HG02870 (cell line): ENCODE results near the gene SLC2A13.
"Not testable (repeated sequence)": the region's sequence is repeated elsewhere in the genome, so short reads cannot be mapped to it uniquely, and the experiment has no call there.

Experiments
- ATAC-seq: cut with Tn5 transposase; IDR thresholded peaks from one replicate; pipeline ENCODE4 v1.9.1; 2021; ENCODE audit warnings: mild to moderate bottlenecking, moderate library complexity; ENCODE audit not compliant: unreplicated experiment

The SLC2A13 gene

DNA sequence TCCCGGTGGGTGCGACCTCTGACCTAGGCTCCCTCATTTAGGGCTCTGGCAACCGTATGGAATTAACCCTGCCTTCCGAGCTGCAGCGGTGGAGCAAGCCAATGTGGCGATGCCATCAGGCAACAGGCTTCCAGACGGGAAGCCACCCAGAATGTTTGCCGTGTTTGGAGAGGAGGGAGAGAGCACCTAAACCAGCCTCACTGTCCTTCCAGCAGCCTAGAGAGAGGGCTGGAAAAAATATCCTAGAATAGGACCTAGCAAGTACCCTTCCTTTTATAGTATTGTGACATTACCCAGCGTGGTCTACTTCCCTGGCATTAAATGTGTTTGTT, 287 bp upstream of the SLC2A13 start:
- ATAC-seq, result no peak

DNA sequence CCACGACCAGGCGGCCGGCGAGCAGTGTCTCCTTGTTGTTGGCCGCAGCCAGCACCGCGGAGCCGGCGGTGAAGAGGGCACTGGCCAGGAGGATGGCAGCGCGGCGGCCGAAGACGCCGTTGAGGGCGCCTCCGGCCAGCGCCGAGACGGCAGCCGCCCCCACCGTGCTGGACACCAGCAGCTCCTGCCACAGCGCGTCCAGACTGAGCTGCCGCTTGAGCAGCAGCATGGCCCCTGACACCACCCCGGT, 691 bp downstream of the SLC2A13 start:
- peak; percentile 42 for ATAC-seq

DNA sequence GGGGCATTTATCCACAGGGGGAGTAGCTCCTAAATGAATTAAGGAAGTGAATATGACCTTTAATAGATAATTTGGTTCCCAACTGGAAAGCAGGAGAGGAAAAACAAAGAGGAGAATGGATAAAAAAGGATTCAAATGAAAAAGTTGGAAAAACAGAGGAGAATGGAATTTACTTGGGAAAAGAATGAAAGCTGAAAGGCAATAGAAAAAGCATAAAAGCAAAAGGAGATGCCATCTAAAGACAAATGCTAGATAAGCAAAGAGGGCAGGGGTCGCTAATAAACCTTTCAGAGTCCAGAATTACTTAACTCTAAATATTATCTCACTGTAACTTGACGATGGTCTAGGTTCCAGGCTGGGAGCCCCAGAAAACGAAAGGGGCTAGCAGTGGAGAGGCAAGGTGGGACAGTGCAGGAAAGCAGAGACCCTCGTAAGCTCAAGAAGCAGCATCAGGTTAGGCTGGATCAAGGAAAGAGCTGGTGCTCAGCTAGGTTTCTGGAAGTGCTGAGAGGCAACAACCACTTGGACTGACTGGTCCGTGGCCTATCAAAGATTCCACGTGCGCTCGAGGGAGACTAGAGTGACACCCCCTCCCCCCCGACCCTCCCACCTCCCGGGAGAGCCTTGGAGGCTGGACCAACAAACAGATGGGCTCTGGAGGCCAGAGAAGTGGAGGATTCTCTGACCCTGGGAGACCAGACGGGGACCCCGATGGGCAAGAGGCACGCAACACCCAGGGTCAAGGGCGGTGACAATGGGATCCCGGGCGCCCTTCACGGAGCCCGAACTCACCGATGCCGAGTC, 1.2 kb downstream of the SLC2A13 start:
- ATAC-seq, result no peak

DNA sequence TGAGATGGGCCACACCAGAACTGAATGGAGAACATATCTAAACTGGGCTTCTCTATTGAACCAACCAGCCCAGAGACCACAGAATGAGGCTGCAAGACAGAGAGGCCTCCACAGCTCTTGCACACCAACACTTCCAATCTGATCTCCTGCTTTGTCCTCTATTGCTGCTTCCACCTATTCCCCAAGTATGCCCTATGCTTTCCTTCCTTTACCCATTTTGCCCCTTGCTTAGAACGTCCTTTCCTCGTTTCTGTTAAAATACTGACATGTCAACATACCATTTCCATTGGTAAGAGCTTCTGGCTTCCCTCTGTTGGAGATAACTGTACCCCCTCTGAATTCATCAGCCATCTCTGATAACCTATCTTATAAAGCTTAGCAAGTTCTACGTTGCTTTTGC, 2.8 kb downstream of the SLC2A13 start:
- no peak for ATAC-seq

DNA sequence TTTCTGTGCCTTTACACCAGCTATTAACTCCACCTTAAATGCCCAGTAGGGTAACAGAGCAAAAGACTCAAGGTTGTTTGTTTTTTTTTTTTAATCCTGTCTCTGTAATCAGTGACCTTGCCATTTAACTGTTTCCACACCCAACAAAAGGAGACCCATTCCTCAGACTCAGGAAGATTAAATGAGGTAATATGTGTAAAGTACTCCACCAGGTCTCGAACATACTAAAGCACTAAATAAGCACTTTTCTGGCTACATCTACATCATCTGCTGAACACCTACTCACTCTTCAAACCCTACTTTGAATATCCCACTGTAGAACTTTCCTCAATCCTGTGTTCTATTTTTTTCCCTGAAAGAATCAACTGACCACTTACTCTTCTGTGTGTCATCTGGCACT, 4.1 kb downstream of the SLC2A13 start:
- ATAC-seq, result no peak

DNA sequence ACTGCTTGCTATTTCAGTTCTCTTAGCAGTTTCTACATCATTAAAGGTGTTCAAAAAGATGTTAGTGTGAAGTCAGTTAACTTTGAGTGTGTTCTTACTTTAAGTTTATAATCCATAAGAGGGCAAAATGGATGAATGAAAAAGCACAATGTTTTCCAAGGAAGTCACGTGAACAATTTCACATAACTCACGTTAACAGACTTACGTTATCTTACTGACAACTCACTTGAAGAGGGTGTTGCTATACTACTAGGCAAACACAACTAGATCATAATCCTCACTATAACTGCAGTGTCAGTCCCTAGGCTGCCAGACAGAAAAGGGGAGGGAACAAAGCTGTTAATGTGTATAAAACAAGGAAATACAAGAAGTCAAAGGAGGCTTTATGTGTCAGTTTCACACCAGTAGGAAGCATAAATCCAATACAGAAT, 6.4 kb downstream of the SLC2A13 start:
- ATAC-seq, result no peak

DNA sequence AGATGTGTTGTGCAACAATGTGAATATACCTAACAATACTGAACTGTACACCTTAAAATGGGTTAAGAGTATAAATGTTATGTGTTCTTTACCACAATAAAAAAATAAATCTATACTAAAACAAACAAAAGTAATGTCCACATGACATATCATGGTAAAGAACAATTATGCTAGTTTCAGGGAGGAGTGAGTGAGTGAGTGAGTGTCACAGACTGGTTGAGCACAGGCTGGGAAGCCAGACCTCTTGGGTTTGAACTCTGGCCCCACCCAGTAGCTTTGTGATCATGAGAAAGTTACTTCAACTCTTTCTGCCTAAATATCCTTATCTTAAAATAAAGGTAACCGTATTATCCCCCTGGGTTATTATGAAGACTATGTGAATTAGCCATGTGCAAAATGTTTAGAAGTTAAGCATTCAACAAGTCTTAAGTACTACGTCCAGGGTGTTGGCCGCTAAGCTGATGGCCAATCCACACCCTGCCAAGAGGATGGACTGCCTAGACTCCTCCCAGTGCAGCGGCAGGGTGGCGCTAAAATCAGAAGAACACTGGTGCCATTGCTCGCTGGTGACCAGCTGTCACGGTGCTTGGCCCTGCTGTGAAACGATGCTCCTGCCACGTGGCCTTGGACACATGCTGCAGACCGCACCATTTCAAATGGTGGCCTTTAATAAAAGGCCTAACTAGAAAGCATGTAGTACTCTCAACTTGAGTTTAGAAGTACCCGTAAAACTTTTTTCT, 7.3 kb downstream of the SLC2A13 start:
- no peak for ATAC-seq

DNA sequence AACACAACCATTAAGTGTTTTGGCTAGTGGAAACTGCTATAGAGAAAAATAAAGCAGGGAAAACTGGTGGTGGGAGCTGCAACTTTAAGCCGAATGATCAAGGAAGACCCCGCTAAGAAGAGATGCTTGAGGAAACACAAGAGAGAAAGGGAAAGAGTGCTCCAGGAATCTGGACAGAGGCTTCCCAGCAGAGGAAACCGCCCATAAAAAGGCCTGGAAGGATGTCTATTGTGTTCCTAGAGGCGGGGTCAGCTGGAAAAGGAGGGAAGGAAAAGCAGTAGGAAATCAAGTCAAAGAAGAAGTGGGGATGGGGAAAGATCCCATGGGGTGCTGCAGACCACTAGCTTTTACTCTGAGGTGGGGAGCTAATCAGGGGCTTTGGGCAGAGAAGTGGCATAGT, 12.4 kb downstream of the SLC2A13 start:
- ATAC-seq, result no peak

DNA sequence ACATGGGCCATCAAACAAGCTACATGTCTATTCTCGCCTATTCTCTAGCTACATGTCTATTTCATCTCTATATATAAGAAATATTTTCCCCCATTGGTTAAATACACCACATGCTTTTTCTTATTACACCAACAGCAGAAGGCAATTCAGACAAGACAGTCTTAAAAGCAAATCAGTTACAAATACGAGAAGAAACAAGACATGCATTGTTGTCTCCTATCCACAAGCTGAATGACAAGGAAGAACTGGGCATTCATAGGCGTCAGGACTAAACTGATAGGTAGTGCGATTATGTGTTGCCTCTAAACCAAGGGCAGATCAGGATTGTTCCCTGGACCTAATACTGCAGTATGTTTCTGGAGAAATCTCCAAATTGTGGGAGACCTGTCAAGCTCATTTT, 19.4 kb downstream of the SLC2A13 start:
- no peak for ATAC-seq

DNA sequence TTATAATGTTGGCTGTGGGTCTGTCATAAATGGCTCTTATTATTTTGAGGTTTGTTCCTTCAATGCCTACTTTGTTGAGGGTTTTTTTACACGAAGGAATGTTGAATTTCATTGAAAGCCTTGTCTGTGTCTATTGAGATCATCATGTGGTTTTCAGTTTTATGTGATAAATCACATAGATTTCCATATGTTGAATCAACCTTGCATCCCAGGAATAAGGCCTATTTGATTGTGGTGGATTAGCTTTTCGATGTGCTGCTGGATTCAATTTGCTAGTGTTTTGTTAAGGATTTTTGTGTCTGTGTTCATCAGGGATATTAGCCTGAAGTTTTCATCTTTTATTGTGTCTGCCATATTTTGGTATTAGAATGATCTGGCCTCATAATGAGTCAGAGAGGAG, 27.6 kb downstream of the SLC2A13 start:
- ATAC-seq, result no peak

DNA sequence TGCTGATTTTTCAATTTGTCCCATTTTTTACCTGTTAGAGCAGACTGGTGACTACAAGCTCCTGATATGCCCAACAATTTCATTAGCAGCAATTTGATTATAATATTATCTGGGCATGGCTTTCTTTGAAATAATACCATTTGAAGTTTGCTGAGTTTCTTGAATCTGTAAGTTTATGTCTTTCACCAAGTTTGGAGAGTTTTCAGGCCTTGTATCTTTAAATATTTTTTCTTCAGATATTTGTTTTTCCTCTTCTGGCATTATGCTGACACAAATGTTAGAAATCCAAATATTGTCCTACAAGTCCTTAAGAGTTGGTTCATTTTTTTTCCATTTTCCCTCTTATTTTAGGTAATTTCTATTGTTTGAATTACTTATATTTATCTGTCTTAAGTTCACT, 30.4 kb downstream of the SLC2A13 start:
- no peak for ATAC-seq

DNA sequence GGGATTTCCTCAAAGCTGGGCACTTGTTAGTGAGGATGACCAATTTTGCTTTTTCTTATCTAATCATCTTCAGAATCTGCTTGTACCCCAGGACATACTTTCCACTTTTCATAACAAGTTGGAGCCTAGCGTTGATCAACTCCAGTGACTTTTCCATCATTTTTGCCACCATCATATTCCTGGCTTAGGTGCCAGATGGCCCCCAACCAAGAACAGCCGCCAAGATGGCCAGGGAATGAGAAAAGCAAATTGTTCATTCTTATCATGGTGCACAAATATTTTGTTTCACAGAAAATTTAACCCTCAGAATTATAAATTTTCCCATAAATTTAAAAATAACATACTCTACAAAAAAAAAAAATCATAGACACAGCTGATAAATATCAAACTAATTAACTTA, 37.5 kb downstream of the SLC2A13 start:
- no peak for ATAC-seq

DNA sequence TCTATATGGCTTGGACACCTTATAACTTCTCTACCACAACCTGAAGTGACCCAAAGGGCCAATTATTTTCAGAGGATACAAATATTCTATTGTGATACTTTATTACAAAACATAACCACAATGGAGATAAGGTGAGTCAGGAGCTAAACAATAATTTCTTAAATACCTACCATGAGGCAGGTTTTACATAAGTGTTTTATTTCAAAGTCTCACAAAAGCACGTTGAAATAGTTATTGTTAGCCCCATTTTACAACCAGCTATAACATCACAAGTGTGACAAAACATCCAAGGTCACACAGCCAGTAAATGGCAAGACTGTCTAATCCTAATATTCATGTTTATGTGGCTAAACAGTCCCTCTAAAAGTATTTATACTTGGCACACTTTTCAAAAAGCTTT, 40.2 kb downstream of the SLC2A13 start:
- ATAC-seq, result no peak

DNA sequence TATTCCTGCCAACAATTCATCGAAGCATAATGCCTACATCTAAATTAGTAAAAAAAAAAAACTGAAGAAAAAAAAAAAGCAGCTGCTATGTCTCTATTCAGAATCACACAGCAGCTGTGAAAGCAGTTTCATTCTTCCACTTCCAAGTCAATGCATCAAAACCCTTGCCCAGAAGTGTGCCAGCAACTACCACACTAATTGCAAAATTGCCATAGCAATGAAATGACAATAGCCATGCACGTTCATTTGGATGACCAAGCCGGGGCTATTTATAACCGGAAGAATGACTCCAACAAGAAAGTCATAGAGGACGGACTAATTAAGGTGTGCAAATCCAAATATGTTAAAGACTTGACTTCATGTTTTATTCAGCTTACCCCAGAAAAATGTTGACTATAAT, 42.5 kb downstream of the SLC2A13 start:
- no peak for ATAC-seq

DNA sequence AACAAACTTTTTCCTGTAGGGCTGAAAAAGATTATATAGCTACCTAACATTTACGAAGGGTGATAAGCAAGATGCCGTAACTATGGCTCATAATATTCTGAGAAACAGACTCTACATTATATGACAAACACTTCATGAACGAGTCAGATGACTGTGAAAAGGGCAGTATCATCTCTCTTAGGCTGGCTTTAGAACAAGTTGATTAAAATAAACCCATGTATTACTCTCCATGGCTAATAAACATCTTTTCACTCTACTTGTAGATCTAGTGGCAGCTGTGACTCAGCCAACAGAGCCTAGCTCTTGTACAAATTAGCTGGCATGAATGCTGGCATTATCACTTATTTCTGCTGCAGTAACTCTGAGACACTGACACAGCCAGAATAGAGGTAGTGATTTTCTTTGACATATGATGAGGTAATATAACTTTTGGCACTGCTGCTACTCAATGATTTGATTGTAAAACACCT, 47.1 kb downstream of the SLC2A13 start:
- no peak for ATAC-seq

DNA sequence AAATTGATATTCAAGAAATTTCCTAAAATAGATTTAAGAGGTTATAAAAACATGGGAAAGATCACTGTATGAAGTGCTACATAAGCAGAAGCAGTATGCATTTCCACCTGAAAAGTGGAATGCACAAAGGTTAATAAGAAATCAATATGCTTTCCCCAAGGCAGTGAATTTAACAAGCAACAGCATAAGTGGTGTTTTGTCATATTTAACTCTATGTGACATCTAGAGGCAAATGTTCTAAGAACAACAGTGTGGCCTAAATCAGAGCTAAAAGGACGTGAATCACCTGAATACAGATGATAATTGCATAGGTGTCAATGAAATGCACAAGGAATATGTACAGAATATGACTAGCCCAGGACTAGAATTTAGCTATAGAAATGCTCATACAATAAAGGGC, 49.5 kb downstream of the SLC2A13 start:
- ATAC-seq, result no peak

DNA sequence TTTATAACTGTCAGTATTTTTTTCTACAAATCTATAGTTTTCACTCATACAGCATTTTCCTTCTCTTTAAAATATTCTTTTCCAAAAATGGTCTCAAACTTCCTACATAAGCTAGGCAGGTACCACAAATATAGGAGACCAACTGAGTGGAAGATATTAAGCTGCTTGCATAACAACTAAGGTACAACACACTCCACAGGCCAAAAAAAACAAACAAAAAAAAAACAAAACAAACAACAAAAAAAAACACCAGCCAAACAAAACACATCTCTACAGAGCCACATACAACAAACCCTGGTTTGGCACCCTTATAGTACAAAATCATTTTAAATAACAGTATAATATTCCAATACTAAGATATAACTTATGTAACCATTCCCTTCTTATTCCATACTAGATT, 50.1 kb downstream of the SLC2A13 start:
- no peak for ATAC-seq

DNA sequence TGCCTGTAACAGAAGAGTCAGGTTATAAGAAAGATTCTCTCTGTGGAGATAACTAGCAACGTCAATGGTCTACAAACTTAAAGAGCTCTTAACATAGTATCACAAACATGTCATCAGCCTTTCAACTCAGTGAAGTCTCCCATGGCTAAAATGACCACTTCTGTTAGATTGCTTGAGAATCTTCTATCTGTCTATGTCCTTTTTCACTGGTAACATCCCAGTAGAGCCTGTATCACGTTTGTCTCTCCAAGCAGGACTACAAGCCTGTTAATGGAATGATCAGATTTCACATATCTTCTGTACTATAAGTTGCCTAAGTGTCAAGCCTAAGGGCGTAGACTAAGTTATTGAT, 50.7 kb downstream of the SLC2A13 start:
- no peak for ATAC-seq

DNA sequence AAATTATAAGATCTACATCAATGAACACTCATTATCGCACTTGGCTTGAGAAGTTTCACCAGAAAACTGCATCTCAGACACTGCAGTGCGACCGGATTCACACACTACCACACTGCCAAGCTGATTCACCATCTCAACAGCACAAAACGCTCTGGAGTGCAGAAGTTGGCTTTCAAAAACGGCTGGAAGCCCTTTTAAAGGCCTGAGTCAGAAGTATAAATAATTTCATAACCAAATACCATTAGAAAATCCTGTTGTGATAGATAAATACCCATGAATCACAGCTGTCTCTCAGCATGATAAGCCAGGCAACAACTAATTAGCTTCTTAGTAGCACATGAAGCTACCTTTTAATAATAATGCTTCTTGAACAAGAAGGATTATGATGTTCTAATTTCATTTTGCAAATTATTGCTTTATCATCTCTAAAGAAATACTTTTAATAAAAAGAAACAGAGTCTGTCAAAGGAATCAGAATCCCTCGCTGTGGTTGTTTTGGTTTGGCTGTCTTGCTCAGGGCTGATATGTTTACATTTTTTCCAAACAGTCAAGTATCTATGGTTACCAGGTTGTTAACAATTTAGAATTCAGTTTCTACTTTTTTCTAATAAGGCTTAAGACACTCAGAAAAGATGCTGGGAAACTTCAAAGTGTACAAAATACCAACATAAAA, 51.2 kb downstream of the SLC2A13 start:
- no peak for ATAC-seq

DNA sequence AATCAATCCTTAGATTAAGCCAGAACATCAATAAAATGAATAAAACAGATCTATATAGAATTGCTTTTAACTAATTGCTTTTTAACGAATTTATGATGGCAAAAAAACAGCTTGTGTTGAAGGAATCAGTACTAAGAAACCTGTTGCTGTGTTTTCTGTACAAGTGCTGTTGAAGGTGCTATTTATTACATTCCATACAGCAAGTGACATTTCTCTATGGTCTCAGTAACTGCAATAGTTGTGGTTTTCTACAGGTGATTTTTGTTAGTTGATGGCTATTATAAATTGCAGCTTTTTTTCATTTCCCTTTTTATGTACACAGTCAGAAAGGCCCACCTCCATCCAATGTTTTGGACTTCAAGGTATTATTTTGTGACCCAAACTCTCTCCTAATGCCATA, 56.6 kb downstream of the SLC2A13 start:
- ATAC-seq, result no peak

DNA sequence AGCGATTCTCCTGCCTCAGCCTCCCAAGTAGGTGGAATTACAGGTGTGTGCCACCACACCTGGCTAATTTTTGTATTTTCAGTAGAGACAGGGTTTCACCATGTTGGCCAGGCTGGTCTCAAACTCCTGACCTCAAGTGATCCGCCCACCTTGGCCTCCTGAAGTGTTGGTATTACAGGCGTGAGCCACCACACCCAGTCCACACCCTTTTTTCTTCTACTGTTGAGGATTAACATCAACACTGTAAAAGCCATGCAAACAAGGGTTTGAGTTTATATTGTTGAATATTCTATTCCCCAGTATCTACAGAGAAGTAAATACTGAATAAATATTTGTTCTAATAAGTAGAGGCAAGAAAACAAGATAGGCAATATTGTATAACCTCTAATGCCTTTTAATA, 58.9 kb downstream of the SLC2A13 start:
- ATAC-seq, result not testable (repeated sequence)

DNA sequence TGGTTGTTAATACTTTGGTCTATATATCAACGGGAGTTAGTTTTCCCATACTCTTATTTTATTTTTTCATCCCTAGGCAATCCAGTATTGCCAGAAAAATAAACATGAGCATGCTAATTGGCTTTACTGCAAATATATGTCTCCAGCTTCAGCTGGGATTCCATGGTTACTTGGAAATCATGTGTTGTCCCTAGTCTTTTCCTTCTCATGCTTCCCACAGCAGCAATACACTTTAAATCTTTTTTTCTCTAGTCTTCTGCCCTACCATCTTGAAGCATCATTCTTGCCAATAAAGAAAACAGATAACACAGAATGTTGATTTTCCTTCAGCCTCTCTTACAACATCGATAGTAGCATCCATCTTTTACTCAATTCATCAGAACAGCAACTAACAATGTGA, 60.2 kb downstream of the SLC2A13 start:
- no peak for ATAC-seq
